D721Med (cell line): Measurements from ENCODE around the gene HOXD12.

Experiments used
- DNase-seq: peaks from one replicate; pipeline ENCODE4 v3.0.0; 2011; ENCODE audit warnings: low spot score; ENCODE audit not compliant: insufficient read length
- FAIRE-seq: peaks from 2 replicates; lab custom pipeline; 2011; peaks lifted over from hg19 to GRCh38; lab: Jason Lieb, UNC
- TF ChIP-seq, protein P1 (sequence below): IDR thresholded peaks from 2 replicates; pipeline ENCODE4 v1.5.1; 2012; ENCODE audit warnings: mild to moderate bottlenecking, control low read depth; ENCODE audit not compliant: insufficient read depth; ENCODE audit errors: missing control alignments

The HOXD12 gene

DNA sequence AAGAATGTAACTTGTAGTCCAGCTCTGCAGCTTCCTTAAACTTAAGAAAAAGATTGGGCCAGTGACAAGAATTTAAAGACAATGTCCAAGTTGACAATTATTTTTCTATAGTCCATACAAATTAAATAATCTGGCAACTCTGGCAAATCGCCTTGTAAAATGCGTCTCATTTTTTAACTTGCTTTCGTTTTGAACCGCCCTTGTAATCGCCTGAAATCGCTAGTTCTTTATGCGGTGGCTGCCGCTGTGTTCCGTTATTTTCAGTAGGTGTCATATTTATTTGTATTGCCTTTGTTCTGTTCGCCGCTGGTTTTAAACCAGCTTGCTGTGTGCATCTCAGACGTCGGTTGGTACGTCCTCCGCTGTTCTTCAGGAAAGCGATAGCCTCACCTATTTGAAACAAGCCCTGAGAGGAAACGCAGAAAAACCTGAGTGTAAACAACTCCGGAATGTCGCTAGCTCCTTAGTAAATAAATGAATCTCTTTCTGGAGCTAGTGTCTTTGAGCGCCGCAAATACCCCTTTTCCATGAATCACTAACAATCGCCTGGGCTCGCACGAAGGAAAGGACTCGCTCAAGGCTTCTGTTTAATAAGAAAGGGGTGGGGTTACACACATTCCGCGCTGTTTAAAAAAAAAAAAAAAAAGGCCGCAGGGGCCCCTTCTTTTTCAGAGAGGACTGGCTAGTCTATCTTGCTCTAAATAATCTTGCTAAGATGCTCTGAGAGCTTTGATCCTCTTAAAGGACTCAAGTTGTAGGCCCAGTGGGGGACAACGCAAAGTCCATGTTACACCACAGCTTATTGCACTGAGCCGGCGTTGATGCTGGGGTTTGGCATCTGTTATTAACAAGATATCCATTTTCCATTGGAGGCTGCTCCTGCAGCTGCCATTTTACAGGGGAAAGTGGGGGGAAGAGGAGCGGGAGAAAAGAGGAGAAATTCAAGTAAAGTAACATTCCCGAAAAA, 32.9 kb downstream of the HOXD12 start:
- TF ChIP-seq, protein P1, sequence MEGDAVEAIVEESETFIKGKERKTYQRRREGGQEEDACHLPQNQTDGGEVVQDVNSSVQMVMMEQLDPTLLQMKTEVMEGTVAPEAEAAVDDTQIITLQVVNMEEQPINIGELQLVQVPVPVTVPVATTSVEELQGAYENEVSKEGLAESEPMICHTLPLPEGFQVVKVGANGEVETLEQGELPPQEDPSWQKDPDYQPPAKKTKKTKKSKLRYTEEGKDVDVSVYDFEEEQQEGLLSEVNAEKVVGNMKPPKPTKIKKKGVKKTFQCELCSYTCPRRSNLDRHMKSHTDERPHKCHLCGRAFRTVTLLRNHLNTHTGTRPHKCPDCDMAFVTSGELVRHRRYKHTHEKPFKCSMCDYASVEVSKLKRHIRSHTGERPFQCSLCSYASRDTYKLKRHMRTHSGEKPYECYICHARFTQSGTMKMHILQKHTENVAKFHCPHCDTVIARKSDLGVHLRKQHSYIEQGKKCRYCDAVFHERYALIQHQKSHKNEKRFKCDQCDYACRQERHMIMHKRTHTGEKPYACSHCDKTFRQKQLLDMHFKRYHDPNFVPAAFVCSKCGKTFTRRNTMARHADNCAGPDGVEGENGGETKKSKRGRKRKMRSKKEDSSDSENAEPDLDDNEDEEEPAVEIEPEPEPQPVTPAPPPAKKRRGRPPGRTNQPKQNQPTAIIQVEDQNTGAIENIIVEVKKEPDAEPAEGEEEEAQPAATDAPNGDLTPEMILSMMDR, result no peak
- DNase-seq, result no peak
- FAIRE-seq, result no peak

DNA sequence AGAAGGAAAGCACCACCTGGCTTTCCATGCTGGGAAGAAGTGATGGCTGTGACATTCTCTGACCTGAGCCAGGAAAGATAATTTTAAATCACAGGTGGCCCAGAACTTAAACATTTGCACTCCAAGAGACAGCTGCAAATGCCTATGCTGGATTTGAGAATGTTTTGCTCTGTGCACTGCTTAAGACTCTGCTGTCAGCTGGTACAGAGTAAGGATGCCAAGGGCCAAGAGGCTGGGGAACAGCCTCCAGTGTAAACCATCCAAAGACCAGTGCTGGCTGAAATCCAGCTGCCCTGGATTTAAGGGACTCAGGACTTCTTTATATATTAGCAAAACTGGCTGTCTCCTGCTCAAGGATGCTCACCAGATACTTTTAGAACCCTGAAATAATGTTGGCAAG, 33.8 kb downstream of the HOXD12 start:
- no peak for FAIRE-seq
- no peak for DNase-seq
- TF ChIP-seq, protein P1, result no peak

- TF ChIP-seq, protein P1, result no peak
- FAIRE-seq, result no peak
Measured at GRCh38 chr2:176134035-176134434, 34.4 kb downstream of the HOXD12 start.

DNA sequence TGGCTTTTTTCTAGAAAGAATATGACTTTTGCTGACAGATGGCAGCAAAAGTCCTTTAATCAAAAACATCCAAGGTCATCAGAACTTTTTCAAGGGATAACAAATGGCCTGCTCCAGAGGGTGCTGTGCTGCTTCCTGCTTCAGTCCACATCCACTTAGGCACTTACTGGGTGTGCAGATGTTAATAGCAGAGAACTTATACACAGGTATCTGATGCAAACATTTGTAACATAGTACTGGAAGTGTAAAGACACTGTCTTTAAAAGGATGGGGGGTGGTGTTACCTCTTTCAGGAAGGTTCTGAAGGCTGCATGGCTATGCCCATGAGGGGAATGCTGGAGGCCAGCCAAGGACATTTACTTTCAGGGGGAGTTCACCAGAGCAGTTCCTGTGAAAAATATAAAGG, 35.4 kb downstream of the HOXD12 start:
- no peak for FAIRE-seq
- DNase-seq, result no peak
- TF ChIP-seq, protein P1, result no peak

More at GRCh38 chr2:176134035-176134434, 34.4 kb downstream of the HOXD12 start:
- DNase-seq, result no peak

DNA sequence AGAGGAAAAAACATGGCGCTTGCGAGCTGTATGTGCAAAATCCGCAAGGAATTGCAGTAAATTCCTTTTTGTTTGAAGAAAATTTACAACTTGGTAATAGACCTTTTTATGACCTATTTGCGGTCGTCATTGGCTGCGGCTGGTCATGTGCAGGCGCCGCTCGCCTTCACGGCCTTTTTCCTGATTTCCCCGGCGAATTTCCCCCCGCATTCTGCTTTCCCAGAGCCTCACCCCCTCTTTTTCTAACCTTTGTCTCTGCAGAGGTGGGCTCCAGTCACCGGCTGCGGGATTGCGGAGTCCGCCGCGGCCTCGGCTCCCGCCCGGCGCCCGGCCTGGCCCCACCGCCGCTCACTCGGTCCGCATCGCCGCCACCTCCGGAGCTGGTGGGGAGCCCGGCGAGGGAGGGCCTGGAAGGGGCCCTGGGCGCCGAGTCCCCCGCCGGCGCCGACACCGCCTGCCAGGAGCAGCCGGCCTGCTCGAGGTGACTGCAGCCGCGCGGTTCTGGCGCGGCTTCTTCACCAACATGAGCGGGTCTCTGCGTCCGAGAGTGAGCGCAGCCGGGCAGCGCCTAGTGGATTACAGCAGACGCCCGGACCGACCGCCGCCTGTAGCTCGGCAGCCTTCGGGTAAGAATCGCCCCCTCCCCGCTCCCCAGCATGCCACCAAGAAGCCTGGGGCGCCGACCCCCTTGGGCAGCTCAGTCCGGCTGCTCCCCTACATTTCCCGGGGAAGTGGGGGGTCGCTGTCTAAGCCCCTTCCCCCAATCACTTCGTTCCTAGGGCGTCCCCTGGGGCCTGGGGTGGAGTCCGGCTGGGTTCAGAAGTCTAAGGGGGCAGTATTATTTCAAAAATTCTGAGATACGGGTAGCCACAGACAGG, 37.0 kb downstream of the HOXD12 start:
- TF ChIP-seq, protein P1, result no peak
- FAIRE-seq (no peak), DNase-seq (no peak)

DNA sequence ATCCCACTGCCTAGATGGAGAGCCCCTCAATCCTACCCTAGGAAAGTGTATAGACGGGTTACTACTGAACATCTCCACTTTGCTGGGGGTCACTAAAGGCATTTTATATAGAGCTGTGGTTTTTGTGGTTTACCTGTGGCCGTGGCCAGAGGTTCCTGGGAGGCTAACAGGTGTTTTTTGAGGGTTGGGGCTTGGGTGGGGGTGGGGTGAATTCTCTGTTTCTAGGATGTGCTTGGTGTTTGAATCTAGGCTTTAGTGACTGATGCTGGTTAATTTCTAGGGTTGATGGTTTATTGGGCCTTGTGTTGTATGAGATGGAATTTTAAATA, 37.6 kb downstream of the HOXD12 start:
- TF ChIP-seq, protein P1, result no peak
- FAIRE-seq, result no peak
- no peak for DNase-seq

GRCh38 chr2:176137906-176138305, 38.3 kb downstream of the HOXD12 start:
- DNase-seq (no peak), FAIRE-seq (no peak)
- TF ChIP-seq, protein P1, result no peak
